ENCODE results near the gene TSPOAP1.

TSPOAP1 gene

GRCh38 chr17:58316260-58316960 is 12.2 kb downstream of the TSPOAP1 start:
- DNase-seq: no peak

GRCh38 chr17:58315750-58316149 is 12.8 kb downstream of the TSPOAP1 start:
- no peak for DNase-seq

- DNase-seq: no peak
These were observed 13.3 kb downstream of the TSPOAP1 start for GRCh38 chr17:58315281-58315711.

- DNase-seq: no peak
These were observed 13.9 kb downstream of the TSPOAP1 start for GRCh38 chr17:58314706-58315015.

- no peak for DNase-seq
These were observed 14.5 kb downstream of the TSPOAP1 start for GRCh38 chr17:58313815-58314705.

- no peak for DNase-seq
These were observed 15.8 kb downstream of the TSPOAP1 start for GRCh38 chr17:58312829-58313228.

- no peak for DNase-seq
These were observed 16.5 kb downstream of the TSPOAP1 start for GRCh38 chr17:58312021-58312630.

- no peak for DNase-seq
These were observed 17.1 kb downstream of the TSPOAP1 start for GRCh38 chr17:58311429-58311894.

GRCh38 chr17:58310511-58311428 is 17.8 kb downstream of the TSPOAP1 start:
- no peak for DNase-seq

GRCh38 chr17:58309918-58310259 is 18.7 kb downstream of the TSPOAP1 start:
- no peak for DNase-seq

GRCh38 chr17:58308985-58309917 is 19.3 kb downstream of the TSPOAP1 start:
- no peak for DNase-seq

GRCh38 chr17:58308173-58308984 is 20.2 kb downstream of the TSPOAP1 start:
- no peak for DNase-seq

GRCh38 chr17:58307468-58308172 is 21.0 kb downstream of the TSPOAP1 start:
- DNase-seq: no peak

GRCh38 chr17:58306131-58306951 is 22.3 kb downstream of the TSPOAP1 start:
- no peak for DNase-seq

- no peak for DNase-seq
These were observed 23.0 kb downstream of the TSPOAP1 start for GRCh38 chr17:58305626-58306025.

GRCh38 chr17:58304750-58305486 is 23.7 kb downstream of the TSPOAP1 start:
- DNase-seq: no peak

GRCh38 chr17:58303971-58304749 is 24.4 kb downstream of the TSPOAP1 start:
- peak in 2 of 4 experiments; percentile 22 to 50 for DNase-seq
